Activated T-helper 1 cell treated with Interleukin-2 at 50 U/mL for 16 hours (primary cell): ENCODE measurements around the gene HIP1.
"Not testable (repeated sequence)": the region's sequence is repeated elsewhere in the genome, so short reads cannot be mapped to it uniquely, and the experiment has no call there.

Source experiments
- DNase-seq: peaks from one replicate; pipeline ENCODE4 v3.0.0-alpha.2; 2020; ENCODE audit warnings: low read depth

The HIP1 gene

DNA sequence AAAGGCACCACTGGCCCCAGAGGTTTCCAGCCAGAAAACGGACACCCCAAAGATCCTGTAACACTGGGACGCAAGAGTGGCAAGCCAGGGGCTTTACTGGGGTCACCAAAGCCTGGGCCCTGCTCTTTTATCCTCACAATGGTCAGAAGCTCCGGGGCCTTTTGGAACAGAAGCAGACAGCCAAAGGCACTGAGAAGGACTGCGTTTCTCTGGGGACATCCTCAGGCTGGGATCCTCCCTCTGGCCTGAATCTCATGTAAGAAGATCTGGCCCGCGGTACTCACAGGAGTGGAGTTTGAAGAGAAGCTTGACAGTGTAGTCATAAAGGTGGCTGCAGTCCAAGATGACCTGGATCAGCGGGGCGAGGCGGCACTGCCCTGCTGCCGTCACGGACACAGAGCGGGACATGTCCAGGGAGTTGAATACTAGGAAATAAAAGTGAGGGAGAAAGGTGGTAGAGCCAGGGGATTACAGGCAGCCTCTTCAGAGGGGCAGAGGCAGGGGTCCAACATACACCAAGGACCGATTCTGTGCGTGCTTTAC is 165.2 kb downstream of the HIP1 start:
- no peak for DNase-seq

DNA sequence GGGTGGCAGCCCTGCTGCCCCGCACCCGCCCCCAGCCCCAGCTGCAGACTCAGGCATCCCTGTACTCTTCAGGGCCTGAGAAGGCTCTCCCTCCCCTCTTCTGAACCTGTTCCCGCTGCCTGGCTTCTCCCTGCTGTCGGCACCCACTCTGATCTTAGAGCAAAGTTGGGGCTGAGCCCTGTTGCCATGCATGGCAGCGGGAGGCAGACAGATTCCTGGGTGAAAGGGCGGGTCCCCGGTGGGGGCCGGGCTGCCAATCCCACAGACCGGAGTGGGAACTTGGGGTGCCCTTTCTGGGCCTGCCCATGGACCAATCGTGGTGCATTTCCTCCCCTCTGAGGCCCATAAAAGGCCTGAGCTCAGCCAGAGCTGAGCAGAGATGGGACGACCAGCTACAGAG is 165.9 kb downstream of the HIP1 start:
- no peak for DNase-seq

DNA sequence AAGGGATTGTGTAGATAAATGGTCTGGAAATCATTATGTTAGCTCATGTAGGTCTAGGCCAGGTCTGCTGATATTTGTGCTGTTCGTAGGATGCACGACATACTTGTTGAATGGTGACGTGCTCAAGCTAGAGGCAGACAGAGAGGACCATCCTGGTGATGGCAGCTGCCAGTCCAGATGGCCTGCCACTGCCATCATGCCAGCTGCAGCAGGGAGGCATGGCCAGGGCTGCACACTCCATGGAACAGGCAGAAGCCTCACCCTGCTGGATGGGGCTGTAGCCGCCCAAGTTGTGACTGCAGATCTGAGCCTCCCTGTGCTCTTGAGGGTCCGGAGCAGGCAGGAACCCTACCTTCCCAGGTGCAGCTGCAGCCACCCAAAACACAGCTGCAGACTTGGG is 166.3 kb downstream of the HIP1 start:
- DNase-seq: no peak

DNA sequence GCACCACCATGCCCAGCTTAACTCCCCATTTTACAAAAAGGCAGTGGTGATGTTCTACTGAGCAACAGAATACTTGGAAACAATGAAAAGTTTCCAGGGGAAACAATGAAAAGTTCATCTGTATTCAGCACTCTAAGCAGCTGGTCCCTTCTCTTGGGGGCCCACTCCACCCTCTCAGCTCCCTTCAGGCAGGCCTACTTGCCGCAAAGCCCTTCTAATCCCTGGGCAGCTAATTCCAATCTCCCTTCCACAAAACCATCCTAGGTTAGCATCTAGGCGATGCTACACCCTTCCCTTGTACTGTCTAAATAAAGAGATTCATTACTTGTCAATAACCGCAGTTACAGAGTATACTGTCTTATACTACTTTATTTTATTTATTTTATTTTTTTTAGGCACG is 167.5 kb downstream of the HIP1 start:
- no peak for DNase-seq

DNA sequence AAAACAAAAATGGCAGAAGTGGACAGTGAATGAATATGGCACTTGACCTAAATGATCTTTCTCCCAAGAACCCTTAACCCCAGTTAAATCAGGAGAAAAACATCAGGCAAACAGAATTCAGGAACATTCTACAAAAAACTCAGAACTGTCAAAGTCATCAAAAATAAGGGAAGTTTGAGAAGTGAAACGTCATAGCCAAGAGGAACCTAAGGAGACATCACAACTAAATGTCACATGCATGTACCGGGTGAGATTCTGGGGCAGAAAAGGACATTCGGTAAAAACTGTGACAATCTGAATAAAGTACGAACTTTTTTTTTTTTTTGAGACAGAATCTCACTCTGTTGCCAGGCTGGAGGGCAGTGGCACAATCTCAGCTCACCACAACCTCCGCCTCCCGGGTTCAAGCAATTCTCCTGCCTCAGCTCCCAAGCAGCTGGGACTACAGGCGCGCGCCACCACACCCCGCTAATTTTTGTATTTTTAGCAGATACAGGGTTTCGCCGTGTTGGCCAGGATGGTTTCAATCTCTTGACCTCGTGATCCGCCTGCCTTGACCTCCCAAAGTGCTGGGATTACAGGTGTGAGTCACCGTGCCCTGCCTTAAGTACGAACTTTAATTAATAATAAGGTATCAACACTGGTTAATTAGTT is 169.0 kb downstream of the HIP1 start:
- DNase-seq: not testable (repeated sequence)

DNA sequence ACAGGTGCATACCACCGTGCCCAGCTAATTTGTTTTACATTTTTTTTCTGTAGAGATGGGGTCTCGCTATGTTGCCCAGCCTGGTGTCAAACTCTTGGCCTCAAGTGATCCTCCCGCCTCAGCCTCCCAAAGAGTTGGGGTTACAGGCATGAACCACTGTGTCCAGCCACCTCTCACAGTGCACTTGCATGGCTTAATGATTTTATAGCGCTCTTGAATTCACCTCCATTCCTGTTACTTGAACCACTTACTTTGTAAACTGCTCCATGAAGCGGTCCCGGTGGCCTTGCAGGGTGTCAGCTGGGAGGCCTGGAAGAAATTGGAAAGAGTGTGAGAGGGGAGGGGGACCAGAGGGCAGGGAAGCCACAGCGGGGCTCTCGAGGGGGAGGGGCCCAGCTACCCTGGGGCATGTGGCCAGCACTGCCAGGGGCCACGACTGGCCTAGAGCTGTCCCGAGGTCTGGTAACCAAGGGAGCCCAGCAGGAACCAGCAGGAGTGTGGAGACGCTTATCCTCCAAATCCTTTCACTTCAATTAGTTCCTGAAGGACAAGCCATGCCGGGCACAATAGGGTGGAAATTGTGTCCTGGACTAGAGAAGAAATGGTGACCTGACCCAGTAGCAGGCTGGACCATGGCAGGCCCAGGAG is 170.7 kb downstream of the HIP1 start:
- DNase-seq: no peak

DNA sequence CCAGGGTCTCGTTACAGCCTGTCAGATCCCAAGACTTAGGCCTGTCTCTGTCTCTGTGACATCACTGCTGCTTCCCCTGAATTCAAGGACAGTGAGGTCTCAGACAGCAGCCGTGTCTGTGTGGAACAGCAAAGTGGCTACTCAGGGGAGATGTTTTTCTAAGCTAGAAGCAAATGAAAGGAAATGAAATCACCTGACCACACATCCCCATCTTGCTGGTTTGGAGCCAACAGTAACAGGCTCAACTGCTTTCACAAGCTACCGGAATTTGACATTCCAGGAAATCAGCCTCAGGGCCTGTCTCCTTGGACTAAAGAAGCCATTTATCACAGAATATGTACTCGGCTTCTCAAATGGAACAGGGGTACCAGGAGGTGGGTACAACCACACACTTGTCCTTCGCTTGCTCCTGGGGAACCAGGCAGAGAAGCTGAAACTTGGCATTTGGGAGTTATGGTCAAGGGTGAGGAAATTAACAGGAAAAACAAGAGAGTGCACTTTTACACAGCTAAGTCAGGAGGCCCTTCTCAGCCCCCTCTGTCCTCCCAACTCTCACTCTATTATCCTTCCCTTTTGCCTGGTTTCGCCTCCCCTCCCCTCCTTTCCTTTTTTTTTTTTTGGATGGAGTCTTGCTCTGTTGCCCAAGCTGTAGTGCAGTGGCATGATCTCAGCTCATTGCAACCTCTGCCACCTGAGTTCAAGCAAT is 173.5 kb downstream of the HIP1 start:
- DNase-seq: no peak

DNA sequence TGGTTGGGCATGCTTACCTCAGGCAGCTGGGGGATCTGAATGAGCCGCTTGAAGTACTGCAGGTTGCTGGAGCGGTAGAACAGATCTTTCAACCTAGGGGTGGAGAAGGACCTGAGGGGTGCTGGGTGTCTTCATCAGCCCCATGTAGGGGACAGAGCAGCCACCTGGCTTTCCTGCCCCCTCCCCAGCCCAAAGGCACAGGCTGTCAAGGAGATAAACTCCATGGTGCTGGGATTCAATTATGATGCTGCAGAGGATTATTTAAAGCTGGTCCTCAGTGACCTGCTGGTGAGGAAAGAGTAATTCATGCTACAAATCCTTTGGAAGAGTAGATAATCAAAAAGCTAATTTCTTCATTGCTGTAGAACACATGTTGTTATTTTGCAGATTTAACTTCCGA is 175.6 kb downstream of the HIP1 start:
- DNase-seq: no peak

DNA sequence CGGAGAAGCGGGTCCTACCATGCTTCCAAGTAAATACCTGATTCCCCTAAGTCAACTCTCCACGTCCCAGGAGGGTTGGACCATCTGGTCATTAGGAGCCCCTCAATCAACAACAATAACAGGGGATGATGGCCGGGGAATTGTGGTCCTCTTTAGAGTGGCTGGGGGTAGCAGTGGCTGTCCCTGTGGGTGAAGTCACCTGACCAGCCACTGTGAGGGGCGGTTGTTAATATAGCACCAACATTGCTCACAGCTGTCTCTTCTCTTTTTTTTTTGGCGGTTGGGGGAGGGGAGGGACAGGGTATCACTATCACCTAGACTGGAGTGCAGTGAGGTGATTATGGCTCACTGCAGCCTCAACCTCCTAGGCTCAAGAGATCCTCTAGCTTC is 178.8 kb downstream of the HIP1 start:
- DNase-seq: no peak

DNA sequence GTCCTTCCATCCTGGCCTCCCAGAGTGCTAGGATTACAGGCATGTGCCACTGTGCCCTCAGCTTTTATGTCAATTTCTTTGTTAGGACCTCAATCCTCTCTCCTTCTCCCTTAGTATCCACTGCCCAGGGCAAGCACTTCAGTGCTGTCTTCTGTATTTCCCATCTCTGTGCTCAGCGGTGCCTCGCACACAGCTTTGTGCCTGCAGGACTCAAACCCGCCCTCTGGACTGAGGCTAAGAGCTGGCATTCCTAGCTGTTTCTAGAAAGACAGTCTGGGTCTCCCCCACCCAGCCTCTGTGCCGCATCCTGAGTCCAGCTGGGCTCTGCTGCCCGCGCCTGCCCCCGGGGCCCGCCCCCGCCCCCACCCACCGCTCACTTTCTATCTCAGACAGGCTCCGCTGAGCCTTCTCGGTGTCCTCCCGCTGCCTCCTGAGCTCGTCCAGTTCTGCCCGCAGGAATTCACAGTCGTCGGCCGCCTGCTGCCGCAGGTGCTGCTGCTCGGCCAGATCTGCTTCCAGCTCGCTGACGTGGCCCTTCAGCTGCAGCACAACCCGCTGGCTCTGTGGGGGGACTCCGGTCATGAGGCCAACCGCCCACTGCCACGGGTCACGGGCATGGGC is 179.3 kb downstream of the HIP1 start:
- DNase-seq: no peak

DNA sequence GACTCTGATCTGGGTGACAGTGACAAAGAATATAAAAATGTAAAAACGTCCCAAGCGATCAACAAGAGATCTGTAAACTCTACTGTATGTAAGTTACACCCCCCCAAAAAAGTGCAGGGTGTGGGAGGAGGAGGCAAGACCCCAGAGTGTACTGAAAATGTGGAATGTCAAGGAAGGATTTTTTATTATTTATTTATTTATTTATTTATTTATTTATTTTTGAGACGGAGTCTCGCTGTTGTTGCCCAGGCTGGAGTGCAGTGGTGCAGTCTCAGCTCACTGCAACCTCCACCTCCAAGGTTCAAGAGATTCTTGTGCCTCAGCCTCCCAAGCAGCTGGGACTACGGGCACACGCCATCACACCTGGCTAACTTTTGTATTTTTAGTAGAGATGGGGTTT is 181.9 kb downstream of the HIP1 start:
- not testable (repeated sequence) for DNase-seq

DNA sequence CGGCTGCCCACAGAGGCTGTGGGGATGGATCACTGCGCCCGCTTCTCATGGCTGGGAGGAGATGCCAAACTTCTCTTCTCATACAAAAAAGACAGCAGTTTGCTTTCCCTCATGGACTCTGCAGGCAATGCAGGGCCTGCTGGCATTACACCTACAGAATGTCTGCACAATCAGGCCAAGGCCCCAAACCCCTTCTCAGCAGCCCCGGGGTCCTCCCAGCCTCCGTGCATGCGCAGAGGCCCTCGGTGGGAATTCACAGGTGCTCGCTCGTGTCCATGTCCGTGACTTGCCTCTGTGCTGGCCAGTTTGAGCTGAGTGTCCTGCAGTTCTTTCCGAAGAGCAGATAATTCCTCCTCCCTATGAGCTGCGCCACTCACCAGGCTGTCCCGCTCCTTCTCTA is 183.0 kb downstream of the HIP1 start:
- no peak for DNase-seq

DNA sequence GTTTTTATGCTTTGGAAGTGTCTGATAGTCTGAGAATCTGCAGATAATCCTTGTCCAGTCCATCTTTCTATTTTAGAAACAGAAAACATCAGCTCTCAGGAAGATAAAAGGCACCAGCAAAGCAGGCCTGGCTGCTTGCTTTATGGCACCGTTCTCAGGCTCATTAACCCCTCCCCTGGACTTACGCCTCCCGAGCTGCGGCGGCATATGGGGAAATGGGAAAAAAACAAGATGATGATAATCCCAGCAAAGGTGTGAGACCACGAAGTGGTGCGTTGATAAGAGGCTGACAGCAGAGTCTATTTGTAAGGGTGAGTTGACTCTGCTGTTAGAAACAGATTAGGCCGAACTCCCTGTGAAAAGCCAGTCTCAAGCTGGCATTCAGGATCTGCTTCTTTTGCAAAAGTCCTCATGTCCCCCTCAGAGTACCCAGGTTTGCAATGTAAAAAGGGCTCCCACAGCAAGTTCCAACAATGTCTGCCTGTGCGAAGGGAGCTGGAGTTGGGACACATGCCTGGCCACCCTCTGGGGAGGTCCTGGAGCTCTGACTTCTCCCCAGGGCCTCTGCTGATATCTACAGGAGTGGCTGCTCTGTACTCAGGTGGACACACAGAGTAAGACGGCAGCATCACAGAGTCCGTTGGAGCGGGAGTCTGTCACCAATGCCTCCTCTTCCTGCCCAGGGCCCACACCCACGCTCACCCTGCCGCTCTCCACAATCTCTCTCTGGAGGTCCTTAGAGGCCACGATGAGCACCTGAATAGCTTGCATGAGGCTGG is 192.3 kb downstream of the HIP1 start:
- DNase-seq: no peak

DNA sequence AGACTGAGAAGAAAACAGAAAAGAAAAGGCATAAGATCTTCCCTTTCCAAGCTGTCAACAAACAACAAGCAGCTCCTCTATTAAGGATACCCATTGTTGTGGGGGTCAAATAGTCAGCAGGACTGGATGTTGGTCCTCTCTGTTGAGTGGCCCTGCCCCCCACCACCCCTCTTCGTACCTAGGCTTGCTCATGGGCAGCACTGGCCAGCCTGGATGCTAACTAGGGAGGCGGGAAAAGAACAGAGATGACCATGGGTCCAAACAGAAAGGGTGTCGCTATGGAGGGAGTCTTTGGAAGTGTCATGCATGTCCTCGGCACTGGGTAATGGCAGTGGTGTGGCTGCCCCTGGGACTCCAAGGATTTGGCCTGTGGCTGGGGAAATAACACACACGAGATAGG is 201.0 kb downstream of the HIP1 start:
- no peak for DNase-seq

DNA sequence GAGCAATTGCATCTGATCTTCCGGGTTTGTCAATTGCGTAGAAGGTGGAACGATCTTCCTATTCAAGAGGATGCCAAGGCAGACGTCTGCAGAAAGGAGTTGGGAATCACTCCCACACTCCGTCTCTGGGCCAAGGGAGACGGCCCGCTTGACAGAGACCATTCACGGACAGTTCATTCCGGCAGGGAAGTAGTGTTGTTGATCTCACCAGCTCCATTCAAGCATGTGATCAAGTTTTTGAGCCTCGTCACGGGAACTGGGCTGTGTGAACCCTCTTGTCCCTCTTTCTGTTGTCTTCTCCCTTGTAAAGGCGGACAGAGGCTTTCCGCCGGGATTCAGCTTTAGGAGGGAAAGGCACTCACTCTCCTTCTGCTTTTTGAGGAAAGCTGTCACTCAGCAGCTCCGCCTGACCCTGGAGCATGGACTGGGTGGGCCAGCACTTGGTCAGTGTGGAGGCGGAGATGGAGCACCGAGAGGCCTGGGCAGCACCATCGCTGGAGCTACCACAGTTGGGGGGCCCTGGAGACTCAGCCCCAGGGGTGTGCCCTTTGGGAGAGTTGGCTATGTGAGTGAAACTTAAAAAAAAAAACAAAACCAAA is 201.7 kb downstream of the HIP1 start:
- no peak for DNase-seq

DNA sequence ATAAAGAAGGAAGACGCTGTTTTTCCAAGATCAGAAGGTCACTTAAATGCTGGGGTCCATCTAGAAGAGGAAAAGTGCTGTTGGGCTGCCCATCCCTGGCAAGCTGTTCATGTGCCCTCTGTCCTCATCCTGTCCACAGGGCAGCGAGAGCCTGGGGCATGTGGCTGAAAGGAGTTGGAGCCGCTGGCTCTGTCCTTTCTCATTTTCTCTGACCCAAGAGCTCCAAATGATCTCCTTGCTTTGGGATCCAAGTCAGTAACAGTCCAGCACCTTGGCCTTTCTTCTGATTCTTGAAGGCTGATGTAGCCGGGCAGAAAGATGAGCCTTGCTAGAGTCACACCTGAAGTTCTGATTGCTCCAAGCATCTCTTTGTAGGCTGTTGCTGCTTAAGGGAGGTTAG is 202.2 kb downstream of the HIP1 start:
- no peak for DNase-seq

DNA sequence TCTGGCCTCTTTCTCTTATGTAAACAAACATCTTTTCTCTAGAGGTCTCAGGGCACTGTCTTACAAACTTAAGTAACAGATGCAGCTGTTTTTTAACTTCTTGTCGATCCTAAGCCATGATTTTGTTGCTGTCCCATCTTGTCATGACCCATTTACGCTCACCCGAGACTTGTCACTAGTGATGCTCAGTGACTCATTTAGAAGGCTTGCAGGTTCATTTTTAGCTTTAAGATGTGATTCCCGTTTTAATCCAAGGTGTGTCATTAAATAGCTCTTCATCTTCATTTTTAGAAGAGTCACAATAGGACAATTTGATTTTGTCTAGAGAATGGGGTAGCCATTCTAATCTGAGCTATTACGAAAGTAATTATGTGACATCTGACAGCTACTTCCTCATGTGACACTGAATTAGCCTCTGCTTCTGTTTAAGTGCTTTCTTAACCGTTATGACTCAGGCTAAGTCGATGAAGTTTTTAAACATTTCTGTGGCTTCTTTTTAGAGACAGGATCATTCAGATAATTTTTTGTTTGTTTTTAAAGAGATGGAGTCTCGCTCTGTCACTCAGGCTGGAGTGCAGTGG is 203.9 kb downstream of the HIP1 start:
- DNase-seq: no peak

DNA sequence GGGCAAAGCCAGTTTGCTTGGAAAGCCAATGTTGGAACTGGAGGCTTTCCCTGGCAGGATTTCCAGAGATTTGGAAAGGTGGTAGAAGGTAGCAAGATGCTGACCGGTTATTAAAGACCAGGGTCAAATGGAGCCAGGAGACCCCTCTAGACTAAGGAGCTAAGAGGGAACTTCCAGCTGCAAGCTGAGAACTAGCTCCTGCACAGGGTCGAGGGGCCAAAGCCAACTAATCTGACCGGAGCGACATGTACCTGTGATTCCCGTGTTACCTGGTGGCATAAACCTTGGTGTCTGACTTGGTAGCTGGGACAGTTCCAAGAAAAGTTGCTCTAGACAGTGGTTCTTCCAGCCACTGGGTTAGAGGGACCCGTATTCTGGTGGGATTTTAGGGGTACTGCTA is 204.8 kb downstream of the HIP1 start:
- DNase-seq: no peak

DNA sequence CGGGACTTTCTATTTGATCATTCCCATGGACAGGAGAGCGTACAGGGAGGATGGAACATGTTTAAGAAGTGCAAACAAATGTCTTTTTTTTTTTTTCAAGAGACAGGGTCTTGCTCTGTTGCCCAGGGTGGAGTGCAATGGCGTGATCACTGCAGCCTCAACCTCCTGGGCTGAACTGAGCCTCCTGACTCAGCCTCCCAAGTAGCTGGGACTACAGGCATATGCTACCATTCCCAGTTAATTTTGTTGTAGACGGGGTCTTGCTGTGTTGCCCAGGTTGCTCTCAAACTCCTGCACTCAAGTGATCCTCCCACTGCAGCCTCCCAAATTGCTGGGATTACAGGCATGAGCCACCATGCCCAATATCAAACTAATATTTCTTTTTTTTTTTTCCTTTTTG is 206.1 kb downstream of the HIP1 start:
- no peak for DNase-seq

DNA sequence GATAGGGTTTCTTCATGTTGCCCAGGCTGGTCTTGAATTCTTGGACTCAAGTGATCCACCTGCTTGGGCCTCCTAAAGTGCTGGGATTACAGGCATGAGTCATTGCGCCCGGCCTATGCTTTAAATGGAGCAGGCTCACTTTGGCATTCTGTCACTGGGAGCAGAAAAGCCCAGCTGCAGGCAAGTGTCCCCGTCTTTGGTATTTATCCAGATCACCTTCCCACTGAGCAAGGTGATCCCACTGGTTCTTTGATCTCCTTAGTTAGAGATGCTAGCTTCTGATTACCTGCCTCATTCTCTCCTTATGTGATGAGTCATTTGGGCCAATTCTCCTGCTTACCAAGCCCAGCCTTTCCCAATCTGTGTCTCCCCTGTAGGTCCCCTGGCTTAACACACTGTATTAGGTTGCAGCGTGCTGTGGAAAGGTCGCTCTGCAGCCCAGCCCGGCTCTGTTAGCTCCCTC is 207.4 kb downstream of the HIP1 start:
- DNase-seq: no peak

DNA sequence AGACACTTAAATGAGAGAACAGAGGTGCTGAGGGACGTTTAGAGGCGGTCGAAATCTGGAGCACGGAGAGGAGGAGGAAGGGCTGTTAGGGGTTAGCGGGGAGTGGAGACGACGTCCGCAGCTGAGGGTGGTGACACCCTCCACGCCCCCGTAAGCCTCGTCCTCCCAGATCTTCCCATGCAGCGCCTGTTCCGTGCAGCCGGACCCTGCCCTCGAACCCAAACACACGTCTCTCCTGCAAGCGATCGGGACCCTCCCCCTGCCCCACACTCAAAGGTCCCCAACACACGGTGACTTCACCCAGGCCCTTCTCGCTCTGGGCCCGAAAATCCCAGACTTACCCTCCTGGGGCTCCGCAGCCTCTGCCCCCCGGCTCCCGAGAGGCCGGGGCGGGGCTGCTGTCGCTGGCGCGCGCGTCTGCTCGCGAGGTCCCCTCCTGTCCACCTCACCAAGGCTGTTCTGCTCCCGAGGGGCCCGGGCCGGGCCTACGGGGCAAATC is 211.5 kb downstream of the HIP1 start:
- not testable (repeated sequence) for DNase-seq
